Brain microvascular endothelial cell (primary cell): ENCODE results near the gene TRIP4.

Experiments used
- DNase-seq: peaks from one replicate; pipeline ENCODE4 v3.0.0-alpha.2; 2020
- H3K27ac ChIP-seq: fragments of 250-450 bp; sonication (Bioruptor Pico); 2 replicates; pipeline ENCODE4 v1.5.1; 2020; ENCODE audit warnings: mild to moderate bottlenecking, moderate library complexity
- H3K27me3 ChIP-seq: fragments of 250-450 bp; sonication (Bioruptor Pico); replicated peaks from 2 replicates; pipeline ENCODE4 v1.5.1; 2020; ENCODE audit warnings: mild to moderate bottlenecking
- H3K36me3 ChIP-seq: fragments of 250-450 bp; sonication (Bioruptor Pico); replicated peaks from 2 replicates; pipeline ENCODE4 v1.5.1; 2020; ENCODE audit warnings: mild to moderate bottlenecking
- H3K4me3 ChIP-seq: 2 replicates; pipeline ENCODE4 v1.5.1; 2011; ENCODE audit warnings: low read depth, mild to moderate bottlenecking, control low read depth, low read length, moderate library complexity
- in situ Hi-C: cut with HindIII; loops from 2 replicates; pipeline ENCODE4 v1.10.0; 2017; ENCODE audit warnings: low sequenced_read_pairs, low pct_ligation_motif_present
- TF ChIP-seq, protein P1 (sequence below): IDR thresholded peaks from 2 replicates; pipeline ENCODE4 v1.5.1; 2011; ENCODE audit warnings: low read depth, mild to moderate bottlenecking, moderate library complexity, low read length, control low read depth, inconsistent platforms; ENCODE audit errors: missing control alignments

The TRIP4 gene

DNA sequence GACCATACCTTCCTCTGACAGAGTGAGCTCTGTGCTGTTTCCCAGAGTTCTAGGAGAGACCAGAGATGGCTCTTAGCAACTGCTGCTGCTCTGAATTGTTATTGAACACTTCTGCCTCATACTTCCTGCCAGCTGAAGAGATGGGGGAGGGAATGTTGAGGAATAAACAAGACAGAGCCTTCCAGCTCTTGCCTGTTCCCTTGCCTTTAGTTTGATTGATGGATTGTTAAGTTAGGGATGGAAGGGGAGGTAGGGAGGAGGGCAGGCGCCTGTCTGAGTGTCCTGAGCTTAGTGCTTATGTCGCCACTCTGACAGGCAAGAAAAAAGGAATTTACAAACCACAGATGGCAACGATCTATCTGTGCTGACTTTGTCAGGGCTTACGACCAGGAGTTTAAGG lies 115.6 kb downstream of the TRIP4 start:
- Histone ChIP-seq H3K27ac (peak overlapping the region; percentile 45), H3K36me3 (peaks cover 7% of the 10 kb centered on the region), H3K4me3 (no peak overlapping the region), H3K27me3 (no peaks in the 10 kb centered on the region)
- in situ Hi-C loops = no loop called here
- DNase-seq = peak; percentile 51
- TF ChIP-seq, protein P1, sequence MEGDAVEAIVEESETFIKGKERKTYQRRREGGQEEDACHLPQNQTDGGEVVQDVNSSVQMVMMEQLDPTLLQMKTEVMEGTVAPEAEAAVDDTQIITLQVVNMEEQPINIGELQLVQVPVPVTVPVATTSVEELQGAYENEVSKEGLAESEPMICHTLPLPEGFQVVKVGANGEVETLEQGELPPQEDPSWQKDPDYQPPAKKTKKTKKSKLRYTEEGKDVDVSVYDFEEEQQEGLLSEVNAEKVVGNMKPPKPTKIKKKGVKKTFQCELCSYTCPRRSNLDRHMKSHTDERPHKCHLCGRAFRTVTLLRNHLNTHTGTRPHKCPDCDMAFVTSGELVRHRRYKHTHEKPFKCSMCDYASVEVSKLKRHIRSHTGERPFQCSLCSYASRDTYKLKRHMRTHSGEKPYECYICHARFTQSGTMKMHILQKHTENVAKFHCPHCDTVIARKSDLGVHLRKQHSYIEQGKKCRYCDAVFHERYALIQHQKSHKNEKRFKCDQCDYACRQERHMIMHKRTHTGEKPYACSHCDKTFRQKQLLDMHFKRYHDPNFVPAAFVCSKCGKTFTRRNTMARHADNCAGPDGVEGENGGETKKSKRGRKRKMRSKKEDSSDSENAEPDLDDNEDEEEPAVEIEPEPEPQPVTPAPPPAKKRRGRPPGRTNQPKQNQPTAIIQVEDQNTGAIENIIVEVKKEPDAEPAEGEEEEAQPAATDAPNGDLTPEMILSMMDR = no peak

DNA sequence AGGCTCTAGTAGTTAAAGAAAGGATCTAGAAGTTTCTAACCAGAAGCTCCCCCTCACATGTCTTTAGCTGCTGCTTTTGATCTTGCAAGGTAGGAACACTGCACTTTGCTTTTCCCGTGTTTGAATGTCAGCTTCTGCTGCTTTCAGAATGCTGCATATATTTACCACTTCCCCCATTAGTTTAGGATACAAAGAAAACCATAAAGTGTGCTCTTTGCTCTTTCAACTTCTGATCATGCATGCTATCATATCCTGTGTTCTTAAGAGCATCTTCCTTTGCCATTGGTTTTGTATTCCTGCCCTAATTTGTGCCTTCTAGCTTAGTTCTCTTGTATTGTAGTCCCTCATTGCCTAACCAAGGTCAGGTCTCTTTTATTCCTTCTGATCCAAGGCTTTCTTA lies 116.0 kb downstream of the TRIP4 start:
- no peak overlapping the region for H3K4me3 ChIP-seq
- in situ Hi-C loops = no loop called here
- TF ChIP-seq, protein P1 = no peak
- DNase-seq = no peak
- peak overlapping the region; percentile 45 for H3K27ac ChIP-seq
- no peaks in the 10 kb centered on the region for H3K27me3 ChIP-seq
- peaks cover 7% of the 10 kb centered on the region for H3K36me3 ChIP-seq
